Lung microvascular endothelial cell (primary cell): Measurements from ENCODE around the gene VDR. TPM values are rescaled to one million over a fixed set of nuclear protein-coding genes. Genes with fewer than 3 reads are reported as not detected.

Source experiments
- DNase-seq, 2 donors: peaks; one replicate each; pipeline versions ENCODE4 v3.0.0 to v3.0.0-alpha.2; 2010; ENCODE audit warnings: low read depth in 2 of 2
- total RNA-seq: library from RNA; depleted of rRNA; stranded (reverse); fragments of >200 nt; gene quantifications from 2 replicates; pipeline ENCODE4 v1.2.1, GENCODE V29; 2014

VDR gene
- total RNA-seq, 1 donor from 2014 or later, result not detected

GRCh38 chr12:47870175-47870781 is 34.5 kb downstream of the VDR start:
- DNase-seq, result peak; percentile 28 to 32

GRCh38 chr12:47868552-47869031 is 36.2 kb downstream of the VDR start:
- no peak for DNase-seq

- peak; percentile 29 to 59 for DNase-seq
Measured at GRCh38 chr12:47868041-47868440, 36.8 kb downstream of the VDR start.

GRCh38 chr12:47867495-47867941 is 37.3 kb downstream of the VDR start:
- peak; percentile 9 to 93 for DNase-seq

- DNase-seq, result no peak
Measured at GRCh38 chr12:47864646-47865235, 40.1 kb downstream of the VDR start.

- no peak for DNase-seq
Measured at GRCh38 chr12:47863985-47864384, 40.8 kb downstream of the VDR start.

GRCh38 chr12:47863467-47863866 is 41.3 kb downstream of the VDR start:
- no peak for DNase-seq

GRCh38 chr12:47862881-47863280 is 41.9 kb downstream of the VDR start:
- no peak for DNase-seq

GRCh38 chr12:47862167-47862750 is 42.5 kb downstream of the VDR start:
- DNase-seq, result no peak

GRCh38 chr12:47860873-47861272 is 43.9 kb downstream of the VDR start:
- DNase-seq, result no peak

GRCh38 chr12:47860279-47860841 is 44.4 kb downstream of the VDR start:
- no peak for DNase-seq

- no peak for DNase-seq
Measured at GRCh38 chr12:47858511-47859266, 46.1 kb downstream of the VDR start.

- DNase-seq, result no peak
Measured at GRCh38 chr12:47856721-47857575, 47.8 kb downstream of the VDR start.

- no peak for DNase-seq
Measured at GRCh38 chr12:47856094-47856493, 48.7 kb downstream of the VDR start.

- DNase-seq, result no peak
Measured at GRCh38 chr12:47855502-47855901, 49.3 kb downstream of the VDR start.

- no peak for DNase-seq
Measured at GRCh38 chr12:47854531-47854930, 50.3 kb downstream of the VDR start.

- DNase-seq, result no peak
Measured at GRCh38 chr12:47852096-47852571, 52.7 kb downstream of the VDR start.

- DNase-seq, result no peak
Measured at GRCh38 chr12:47851303-47851952, 53.4 kb downstream of the VDR start.

- no peak for DNase-seq
Measured at GRCh38 chr12:47850153-47851084, 54.4 kb downstream of the VDR start.
